ENCODE measurements around the gene ZNF587.
"Not testable (repeated sequence)": the region's sequence is repeated elsewhere in the genome, so short reads cannot be mapped to it uniquely, and the experiment has no call there.

The ZNF587 gene

DNA sequence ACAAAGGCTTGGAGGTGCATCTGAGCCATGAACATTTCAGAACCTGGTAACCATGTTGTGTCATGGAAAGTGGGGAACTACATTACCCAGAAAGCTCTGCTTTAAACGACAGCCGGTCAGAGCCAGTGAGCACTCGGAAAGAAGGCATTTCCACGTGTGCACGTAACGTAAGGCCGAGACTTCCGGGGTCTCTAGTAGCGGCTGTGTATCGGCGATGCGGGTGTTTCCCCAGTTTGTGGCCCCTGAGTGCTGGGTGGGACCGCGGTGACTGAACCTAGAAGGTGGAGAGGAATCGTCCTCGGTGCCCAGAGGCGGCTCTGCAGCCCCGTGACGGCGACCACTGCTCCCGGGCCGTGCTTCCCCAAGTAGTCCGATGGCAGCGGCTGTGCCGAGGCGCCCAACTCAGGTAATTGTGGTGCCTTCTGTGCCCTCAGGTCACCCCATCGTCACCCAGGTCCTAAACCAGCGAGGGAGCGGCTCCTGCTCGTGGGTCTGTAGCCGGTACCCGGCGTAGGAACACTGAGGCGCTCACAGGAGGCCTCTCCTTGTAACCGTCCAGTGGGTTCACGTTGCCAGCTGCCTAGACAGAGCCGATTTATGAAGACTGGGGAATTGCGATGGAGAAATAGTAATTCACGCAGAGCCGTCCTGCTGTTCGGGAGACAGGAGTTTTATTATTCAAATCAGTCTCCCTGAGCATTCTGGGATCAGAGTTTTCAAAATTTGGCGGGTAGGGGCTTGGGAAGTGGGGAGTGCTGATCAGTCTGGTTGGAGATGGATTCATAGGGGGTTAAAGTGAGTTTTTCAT, at the start of gene ZNF587:
TSS of gene ZNF587 (plus strand) at position 194 of the 808 bp plus-strand sequence. CDS start at position 374, 180 bp downstream.
- peak; percentile 89 for DNase-seq (ENCODE audit: low spot score)

DNA sequence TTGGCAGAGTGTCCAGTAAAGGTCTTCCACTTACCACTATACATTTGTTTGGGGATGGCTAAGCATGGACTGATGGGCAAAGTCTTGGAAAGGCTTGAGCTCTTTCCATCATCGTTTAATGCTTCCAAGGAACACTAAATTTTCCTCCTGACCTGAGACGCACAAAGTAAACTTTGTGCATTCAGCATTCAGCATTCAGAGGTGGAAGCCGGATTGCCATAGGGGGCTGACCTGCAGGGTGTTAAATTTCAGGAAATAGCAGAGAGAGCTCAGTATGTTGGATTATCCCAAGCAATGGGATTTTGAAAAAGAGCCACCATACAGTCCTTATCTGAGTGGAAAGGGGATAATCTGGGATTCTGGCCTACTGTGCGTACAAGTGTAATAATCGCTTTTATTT, 49.0 kb upstream of the ZNF587 start:
- no peak for DNase-seq (ENCODE audit: low spot score)

DNA sequence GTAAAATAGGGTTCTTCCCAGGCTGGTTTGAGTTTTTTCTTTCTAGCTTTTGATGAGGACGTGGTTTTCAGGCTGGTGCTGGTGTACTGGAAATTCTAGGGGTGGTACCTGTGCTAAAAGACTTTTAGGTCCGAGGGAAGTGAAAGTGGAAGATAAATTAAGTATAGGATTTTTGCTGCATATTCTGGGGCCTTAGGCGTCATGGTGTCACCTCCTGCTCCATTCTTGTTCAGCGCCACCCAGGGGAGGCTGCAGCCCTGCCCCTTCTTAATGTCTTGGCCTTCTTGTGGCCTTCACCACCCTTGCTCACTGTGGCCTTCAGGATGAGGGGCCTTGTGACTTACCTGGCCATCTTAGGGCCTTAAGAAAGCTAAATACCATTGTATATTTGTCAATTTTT, 47.4 kb upstream of the ZNF587 start:
- DNase-seq (ENCODE audit: low spot score): no peak

DNA sequence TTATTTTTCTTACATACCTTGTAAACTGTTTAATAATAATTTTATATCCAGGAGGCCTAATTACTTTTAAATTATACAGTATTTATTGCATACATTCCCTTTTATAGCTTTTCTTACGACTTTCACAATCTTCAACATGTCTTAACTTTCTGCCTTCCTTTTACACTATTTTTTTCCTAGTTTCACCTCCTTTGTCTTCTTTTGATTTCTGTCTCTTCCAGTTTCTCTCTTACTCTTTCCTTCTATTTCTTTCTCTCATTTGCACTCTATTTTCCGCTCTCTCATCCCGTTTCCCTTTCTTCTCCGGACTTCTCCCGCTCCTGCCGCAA, 46.4 kb upstream of the ZNF587 start:
- DNase-seq (ENCODE audit: low spot score): no peak

DNA sequence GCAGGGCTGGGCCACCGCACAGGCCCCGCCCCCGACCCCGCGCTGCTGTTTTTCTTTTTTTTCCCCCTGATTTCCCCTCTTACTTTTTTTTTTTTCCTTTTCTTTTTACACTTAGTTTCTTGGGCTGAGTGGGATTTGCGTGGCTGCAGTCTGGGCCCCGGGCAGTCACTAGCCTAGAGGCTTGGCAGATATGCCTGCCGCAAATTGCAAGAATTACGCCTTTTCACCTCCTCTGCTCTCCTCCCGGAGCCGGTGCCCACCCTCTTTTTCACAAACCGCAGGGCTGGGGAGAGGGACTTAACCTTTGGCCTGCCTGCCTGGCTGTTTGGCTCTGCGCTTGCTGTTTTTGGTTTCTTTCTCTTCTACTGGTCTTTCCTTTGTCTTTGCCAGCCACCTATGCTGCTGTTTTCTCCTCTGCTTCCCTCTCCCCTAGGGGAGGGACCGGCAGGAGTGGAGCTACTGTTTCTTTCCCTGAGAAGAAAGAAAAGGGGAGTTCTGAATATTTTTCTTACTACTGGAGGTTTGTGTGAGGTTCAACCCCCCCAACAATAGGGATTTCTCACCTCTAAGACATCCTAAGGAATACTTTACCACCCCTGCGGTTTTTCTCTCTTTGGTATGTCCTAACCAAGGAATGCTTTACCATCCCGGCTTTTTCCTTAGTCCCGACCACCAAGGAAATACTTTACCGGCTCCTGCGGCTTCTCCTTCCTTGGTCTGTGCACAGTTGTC, 45.9 kb upstream of the ZNF587 start:
- peak; percentile 53 for DNase-seq (ENCODE audit: low spot score)

DNA sequence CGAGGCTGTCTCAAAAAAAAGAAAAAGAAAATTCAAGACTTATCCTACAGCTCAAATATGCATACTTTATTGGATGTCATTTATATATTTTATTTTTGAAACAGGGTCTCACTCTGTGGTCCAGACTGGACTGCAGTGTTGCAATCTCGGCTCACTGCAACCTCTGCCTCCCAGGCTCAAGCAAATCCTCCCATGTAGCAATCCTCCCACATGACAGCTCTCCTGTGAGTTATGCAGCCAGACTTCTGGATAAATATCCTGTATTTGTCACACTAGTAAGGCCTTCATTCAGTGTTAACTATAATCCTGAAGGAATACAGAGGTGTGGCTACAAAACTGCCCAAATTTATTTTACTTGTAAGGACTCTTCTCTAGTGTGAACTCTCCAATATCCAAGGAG, 42.1 kb upstream of the ZNF587 start:
- no peak for DNase-seq (ENCODE audit: low spot score)

DNA sequence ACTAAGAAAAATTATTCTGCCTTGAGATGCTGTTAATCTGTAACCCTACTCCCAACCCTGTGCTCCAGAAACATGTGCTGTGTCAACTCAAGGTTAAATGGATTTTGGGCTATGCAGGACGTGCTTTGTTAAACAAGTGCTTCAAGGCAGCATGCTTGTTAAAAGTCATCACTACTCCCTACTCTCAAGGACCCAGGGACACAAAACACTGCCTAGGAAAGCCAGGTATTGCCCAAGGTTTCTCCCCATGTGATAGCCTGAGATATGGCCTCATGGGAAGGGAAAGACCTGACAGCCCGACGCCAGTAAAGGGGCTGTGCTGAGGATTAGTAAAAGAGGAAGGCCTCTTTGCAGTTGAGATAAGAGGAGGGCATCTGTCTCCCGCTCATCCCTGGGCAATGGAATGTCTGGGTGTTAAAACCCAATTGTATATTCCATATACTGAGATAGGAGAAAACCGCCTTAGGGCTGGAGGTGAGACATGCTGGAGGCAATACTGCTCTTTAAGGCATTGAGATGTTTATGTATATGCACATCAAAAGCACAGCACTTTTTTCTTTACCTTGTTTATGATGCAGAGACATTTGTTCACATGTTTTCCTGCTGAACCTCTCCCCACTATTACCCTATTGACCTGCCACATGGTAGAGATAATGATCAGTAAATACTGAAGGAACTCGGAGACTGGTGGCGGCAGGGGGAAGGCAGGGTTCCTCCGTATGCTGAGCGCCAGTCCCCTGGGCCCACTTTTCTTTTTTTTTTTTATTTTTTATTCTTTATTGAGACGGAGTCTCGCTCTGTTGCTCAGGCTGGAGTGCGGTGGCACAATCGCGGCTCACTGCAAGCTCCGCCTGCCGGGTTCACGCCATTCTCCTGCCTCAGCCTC, 39.0 kb upstream of the ZNF587 start:
- DNase-seq (ENCODE audit: low spot score): not testable (repeated sequence)

DNA sequence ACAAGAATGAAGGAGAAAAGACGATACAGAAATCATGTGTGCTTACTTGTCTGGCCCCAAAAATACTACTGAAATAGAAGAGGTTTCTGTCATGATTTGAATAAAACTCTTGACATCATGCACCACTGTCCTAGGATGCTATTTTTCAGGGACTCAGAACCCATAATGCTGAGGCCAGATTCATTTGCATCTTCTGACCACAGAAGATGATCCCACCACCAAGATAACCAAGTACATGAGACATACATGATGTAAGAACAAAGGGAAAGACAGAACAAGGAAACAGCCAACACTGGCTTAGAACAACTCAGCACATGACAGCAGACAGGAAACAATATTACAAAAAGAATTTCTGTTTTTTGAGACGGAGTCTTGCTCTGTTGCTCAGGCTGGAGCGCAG, 37.4 kb upstream of the ZNF587 start:
- no peak for DNase-seq (ENCODE audit: low spot score)

DNA sequence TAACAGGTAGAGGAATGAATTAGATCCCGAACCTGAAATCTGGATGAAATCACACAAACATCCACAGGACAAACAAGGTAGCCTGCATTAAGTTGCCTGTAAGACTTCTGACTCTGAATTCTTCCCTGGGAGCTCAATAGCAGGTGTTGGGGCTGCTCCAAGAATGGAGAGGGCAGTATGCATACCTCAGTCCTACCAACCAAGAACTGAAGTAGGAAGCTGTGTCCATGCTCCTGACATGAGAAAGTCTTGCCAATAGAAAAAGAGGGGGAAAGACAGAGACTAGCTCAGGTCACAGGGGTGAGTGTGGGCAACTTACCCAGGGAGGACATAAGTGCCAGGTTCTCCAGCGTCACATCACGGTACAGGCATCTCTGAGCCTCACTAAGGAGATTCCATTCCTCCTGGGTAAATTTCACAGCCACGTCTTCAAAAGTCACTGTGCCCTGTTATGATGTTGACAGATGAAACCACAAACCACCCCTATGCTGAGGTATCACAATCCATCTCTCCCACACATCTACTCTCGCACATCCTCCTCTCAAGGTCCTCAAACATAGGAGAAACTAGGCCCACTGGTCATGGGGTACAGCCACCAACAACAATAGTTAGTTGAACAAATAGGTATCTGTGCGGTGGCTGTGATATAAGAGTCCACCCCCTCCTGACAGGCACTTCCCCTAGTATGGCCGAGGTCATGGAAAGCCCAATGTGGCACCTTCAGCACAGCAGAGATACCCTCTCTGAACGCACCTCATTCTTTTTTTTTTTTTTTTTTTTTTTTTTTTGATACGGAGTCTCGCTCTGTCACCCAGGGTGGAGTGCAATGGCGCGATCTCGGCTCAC, 36.5 kb upstream of the ZNF587 start:
- not testable (repeated sequence) for DNase-seq (ENCODE audit: low spot score)

DNA sequence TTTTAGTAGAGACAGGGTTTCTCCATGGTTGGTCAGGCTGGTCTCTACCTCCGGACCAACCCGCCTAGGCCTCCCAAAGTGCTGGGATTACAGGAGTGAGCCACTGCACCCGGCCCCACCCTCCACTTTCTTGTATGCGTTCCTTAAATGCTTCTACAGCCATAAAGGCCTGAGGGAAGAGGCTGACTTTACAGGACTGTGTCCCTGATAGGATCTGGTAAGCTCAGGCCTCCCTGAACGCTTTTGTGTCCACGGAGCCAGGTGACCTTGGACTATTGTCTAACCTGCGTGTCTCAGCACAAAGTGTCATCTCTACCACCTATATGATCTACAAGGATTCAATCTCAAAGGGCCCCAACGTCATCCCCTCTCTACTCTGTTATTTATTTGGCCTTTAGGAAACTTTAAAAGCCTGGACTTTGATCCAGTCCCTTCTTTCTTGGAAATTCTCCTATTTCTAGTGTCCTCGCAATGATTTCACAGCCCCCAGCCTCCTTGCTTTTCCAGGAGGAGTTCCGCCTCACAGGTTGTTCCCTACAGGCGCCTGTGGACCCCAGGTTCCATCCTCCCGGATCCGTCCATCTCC, 35.6 kb upstream of the ZNF587 start:
- DNase-seq (ENCODE audit: low spot score): no peak

DNA sequence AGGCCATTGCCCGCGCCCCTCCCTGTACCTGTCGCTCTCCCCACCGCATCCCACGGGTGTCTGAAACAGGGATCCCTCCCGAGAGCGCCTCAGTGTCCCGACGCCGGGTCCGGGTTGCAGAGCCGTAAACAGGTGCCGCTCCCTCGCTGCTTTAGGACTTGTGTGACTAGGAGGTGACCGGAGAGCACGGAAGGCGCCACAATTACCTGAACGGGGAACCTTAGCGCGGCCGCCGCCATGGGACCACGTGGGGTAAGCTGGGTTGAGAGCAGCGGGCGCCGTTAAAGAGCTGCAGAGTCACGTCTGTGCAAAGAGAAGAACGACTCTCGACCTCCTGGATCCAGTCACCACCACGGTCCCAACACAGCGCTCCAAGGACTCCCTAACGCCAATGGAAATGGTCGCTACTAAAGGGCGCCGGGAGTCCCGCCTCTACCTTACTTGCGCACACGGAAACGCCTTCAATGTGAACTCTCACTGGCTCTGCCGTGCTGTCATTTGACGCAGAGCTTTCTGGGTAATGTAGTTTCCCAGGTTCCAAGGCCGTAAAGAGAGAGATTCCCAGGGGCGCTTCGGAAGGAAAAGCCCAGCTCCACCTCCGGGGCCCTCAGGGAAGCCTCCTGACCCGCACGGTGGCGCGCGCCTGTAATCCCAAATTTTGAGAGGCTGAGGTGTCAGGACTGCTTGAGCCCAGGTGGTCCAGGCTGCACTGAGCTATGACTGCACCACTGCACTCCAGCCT, 35.0 kb upstream of the ZNF587 start, which contains the start of gene ZNF552:
TSS of gene ZNF552 (minus strand) at position 409 of the 742 bp plus-strand sequence. CDS start at position 239, 170 bp downstream.
- peak; percentile 97 for DNase-seq (ENCODE audit: low spot score)

DNA sequence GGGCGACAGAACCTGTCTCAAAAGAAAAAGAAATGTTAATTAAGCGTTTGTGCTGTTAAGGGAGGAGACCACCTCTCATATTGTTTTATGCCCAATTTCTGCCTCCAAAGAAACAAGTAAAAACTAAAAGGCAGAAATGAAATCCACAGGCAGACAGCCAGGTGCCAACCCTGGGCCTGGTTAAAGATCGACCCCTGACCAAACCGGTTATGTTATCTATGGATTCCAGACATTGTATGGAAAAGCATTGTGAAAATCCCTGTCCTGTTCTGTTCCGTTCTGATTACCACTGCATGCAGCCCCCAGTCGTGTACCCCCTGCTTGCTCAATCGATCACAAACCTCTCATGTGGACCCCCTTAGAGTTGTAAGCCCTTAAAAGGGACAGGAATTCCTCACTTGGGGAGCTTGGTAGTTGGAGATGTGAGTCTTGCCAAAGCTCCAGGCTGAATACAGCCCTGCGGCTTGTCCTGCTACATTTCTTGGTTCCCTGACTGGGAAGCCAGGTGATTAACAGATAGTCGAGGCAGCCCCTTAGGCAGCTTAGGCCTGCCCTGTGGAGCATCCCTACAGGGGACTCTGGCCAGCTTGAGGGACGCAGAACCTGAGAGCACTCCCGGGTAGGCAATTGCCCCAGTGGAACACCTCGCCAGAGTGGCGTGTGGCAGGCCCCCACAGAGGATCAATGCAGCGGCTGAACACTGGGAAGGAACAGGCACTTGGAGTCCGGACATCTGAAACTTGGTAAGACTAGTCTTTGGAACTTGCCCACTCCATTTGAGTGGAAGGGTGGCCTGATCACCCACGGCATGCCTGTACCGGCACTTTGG, 34.2 kb upstream of the ZNF587 start:
- DNase-seq (ENCODE audit: low spot score): no peak

DNA sequence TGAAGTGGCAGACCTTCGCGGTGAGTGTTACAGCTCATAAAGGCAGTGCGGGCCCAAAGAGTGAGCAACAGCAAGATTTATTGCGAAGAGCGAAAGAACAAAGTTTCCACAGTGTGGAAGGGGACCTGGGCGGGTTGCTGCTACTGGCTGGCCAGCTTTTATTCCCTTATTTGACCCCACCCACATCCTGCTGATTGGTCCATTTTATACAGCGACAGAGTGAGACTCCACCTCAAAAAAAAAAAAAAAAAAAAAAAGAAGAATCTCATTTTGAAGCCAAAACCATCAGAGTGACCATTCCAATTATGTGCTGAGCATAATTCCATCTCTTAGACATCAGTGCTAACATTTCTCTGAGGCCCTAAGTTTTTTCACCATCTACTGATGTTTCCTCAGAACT, 33.0 kb upstream of the ZNF587 start:
- no peak for DNase-seq (ENCODE audit: low spot score)

DNA sequence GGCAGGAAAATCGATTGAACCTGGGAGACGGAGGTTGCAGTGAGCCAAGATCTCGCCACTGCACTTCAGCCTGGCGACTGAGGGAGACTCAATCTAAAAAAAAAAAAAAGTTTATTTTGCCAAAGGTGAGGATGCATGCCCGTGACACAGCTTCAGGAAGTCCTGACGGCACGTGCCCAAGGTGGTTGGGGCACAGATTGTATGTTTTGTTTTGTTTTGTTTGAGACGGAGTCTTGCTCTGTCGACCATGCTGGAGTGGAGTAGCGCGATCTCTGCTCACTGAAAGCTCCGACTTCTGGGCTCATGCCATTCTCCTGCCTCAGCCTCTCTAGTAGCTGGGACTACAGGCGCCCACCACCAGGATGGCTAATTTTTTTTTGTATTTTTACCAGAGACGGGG, 31.7 kb upstream of the ZNF587 start:
- no peak for DNase-seq (ENCODE audit: low spot score)

DNA sequence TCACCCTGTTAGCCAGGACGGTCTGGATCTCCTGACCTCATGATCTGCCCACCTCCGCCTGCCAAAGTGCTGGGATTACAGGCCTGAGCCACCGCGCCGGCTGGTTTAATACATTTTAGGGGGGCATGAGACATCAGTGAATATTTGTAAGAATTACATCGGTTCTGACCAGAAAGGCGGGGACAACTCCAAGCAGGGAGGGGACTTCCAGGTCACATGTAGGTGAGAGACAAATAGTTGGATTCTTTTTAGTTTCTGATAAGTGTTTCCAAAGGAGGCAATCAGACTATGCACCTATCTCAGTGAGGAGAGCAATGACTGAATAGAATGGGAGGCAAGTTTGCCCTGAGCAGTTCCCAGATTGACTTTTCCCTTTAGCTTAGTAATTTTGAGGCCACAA, 31.3 kb upstream of the ZNF587 start:
- DNase-seq (ENCODE audit: low spot score): no peak

DNA sequence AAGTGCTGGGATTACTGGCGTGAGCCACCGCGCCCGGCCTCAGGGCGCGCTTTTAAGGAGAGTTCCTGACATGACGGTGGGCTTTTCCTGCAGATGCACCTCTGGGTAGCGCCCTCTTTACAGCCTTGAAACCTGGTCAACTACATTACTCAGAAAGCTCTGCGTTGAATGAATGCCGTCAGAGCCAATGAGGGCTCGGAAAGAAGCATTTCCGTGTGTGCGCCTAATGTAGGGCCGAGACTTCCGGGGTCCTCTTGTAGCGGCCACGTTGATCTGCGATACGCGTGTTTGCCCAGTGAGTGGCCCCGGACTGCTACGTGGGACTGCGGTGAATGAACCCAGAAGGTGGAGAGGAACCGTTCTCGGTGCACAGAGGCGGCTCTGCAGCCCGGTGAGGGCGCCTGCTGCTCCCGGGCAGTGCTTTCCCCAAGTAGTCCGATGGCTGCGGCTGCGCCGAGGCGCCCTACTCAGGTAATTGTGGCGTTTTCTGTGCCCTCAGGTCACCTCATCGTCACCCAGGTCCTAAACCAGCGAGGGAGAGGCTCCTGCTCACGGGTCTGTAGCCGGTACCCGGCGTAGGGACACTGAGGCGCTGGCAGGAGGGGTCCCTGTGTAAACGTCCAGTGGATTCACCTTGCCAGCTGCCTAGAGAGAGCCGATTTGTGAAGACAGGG, 30.0 kb upstream of the ZNF587 start:
- DNase-seq (ENCODE audit: low spot score): peak; percentile 96

DNA sequence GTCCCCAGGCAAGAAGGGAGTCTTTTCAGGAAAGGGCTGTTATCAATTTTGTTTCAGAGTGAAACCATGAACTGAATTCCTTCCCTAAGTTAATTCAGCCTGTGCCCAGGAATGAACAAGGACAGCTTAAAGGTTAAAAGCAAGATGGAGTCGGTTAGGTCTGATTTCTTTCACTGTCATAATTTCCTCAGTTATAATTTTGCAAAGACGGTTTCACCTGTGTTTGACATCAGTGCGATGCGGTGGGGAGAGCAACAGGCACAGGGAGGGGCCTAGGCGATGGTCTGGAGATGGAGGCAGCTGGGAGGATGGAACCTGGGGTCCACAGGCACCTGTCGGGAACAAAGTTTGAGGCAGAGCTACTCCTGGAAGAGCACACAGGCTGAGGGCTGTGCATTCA, 29.1 kb upstream of the ZNF587 start:
- DNase-seq (ENCODE audit: low spot score): no peak

DNA sequence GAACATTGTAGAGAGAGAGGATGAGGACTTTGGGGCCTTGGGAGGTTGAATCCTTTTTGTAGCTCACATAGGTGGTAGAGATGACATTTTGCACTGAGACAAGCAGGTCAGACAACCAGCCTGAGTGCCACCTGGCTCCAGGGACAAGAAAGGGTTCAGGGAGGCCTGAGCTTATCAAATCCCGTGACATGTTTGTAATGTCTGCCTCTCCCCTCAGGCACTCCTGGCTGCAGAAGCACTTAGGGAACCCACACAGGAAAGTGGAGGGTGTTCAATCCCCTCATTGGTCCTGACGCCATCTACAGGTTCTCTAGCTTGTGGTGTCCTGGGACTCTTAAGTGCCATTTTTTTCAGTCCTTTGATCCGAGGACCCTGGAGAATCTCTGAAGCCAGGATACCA, 28.6 kb upstream of the ZNF587 start:
- DNase-seq (ENCODE audit: low spot score): not testable (repeated sequence)

DNA sequence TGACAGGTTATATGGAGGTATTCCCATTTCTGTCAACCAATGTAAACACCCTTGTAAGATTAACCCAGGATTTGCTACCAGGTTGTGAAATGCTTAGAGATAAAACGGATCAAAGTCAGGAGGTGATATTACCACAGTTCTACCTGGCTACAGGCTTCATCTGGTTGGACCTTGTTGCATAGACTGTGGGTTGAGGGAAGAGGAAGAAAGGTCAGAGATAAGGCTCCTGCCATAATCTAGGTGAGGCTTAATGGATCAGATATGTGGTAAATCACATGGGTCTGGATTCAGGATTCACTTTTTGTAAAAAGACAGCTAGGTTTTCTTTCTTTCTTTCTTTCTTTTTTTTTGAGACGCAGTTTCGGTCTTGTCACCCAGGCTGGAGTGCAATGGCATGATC, 28.2 kb upstream of the ZNF587 start:
- DNase-seq (ENCODE audit: low spot score): not testable (repeated sequence)

Measured in RKO (cell line).